Measurements from ENCODE around the gene CEP295NL.
A peak's percentile ranks its signal among the peaks of the same experiment; 100 is the strongest.

- TF ChIP-seq POLR2A (IDR thresholded peaks at IDR 0.05; ENCODE audit: low read depth) (no peak), CTCF (IDR thresholded peaks at IDR 0.05) (no peak), POLR2AphosphoS5 (IDR thresholded peaks at IDR 0.05) (peak in 1 of 2 donors; percentile 15)
Observed at GRCh38 chr17:78890498-78890897, 12.5 kb downstream of the CEP295NL start.

Data from esophagus muscularis mucosa (tissue), 3 donors.